Ovary (tissue), 9 donors: ENCODE data around the gene TOR1AIP1. TPM values are rescaled to one million over a fixed set of nuclear protein-coding genes. Genes with fewer than 3 reads are reported as not detected.
"Not testable (repeated sequence)": the region's sequence is repeated elsewhere in the genome, so short reads cannot be mapped to it uniquely, and the experiment has no call there.

ENCODE experiments used
- DNase-seq, 5 donors: peaks; one replicate each; pipeline ENCODE4 v3.0.0-alpha.2; 2019 to 2020
- H3K27ac ChIP-seq, 2 donors: fragments of 200-600 bp; one replicate each; pipeline versions ENCODE4 v1.5.1 to v1.8.0; 2019 to 2022
- H3K27me3 ChIP-seq: fragments of 200-600 bp; one replicate; pipeline ENCODE4 v1.8.0; 2022
- H3K36me3 ChIP-seq: fragments of 200-600 bp; sonication (generic); one replicate; pipeline ENCODE4 v1.5.1; 2019
- H3K4me1 ChIP-seq: one replicate; pipeline ENCODE4 v1.8.1; 2013; ENCODE audit warnings: mild to moderate bottlenecking, moderate library complexity; ENCODE audit not compliant: insufficient read depth
- H3K4me3 ChIP-seq: fragments of 200-600 bp; sonication (generic); one replicate; pipeline ENCODE4 v1.5.1; 2017
- H3K9me3 ChIP-seq, 2 donors: fragments of 200-600 bp in 1 of 2; sonication (generic) in 1 of 2; one replicate each; pipeline versions ENCODE4 v1.5.1 to v1.8.1; 2013 to 2019; ENCODE audit warnings: mild to moderate bottlenecking in 1 of 2, moderate library complexity in 1 of 2
- CTCF ChIP-seq, 3 donors: fragments of 450-650 bp in 2 of 3; fragments of 200-600 bp in 1 of 3; IDR thresholded peaks; one replicate each; pipeline versions ENCODE4 v1.5.1 to v1.8.0; 2016 to 2022; ENCODE audit warnings: antibody characterized with exemption in 3 of 3, mild to moderate bottlenecking in 1 of 3
- EP300 ChIP-seq: sonication (generic); formaldehyde crosslinking; IDR thresholded peaks from one replicate; pipeline ENCODE4 v1.6.1; 2017; ENCODE audit warnings: antibody characterized with exemption
- POLR2A ChIP-seq: fragments of 450-650 bp; IDR thresholded peaks from one replicate; pipeline ENCODE4 v1.6.1; 2017; ENCODE audit warnings: antibody characterized with exemption, mild to moderate bottlenecking, moderate library complexity
- WGBS, 3 donors: extraction: QIAGEN DNeasy Blood & Tissue Kit in 1 of 3; methylation state at CpG; one replicate each; pipeline versions ENCODE4 v1.1.5 to v1.1.7; 2013 to 2017; 5-methylcytosine and 5-hydroxymethylcytosine counted together
- intact Hi-C, 4 donors: fragments of 100-400 bp; cut with DNase I; formaldehyde crosslinking; loops; one replicate each; pipeline versions ENCODE4 v1.11.0 to v1.15.1; 2022 to 2023
- polyA plus RNA-seq, 2 donors: library from polyadenylated mRNA; stranded (reverse); fragments of 200-250 nt in 1 of 2; fragments of 350-450 nt in 1 of 2; fragmentation: Illumina TruSeq in 1 of 2; extraction: RNeasy Lipid Tissue Mini Kit (QIAGEN cat#74804) in 1 of 2; gene quantifications; one replicate each; pipeline ENCODE4 v1.2.3, GENCODE V29; 2013 to 2014
- total RNA-seq, 7 donors: library from RNA; depleted of rRNA in 2 of 7; stranded (reverse); fragments of >200 nt in 2 of 7; fragmentation: NEBNext Ultra II Directional in 3 of 7; extraction: Animal tissue kit (Norgen Biotek cat#: 25700) in 3 of 7; gene quantifications; one replicate each; pipeline versions ENCODE4 v1.1.0 to v1.2.4, GENCODE V29; 2016 to 2023
- donor health status: DM: no; HTN: no; CAD: no; lungs with moderate emphysema.
- donor health status: DM: no; HTN: no; CAD: no.
- donor health status: Bipolar disorder and iron deficiency.
- donor health status: DM: yes; HTN: yes; CAD: no.
- donor health status: DM: no; HTN: no; CAD: no.
- donor health status: DM: yes; HTN: yes; CAD: no.

TOR1AIP1 gene
- total and polyA plus RNA-seq, 9 donors: 46.2 to 93.5 (median 61.1) TPM

GRCh38 chr1:179955731-179956130 lies 73.6 kb downstream of the TOR1AIP1 start:
- WGBS, 3 donors: 1% methylated on average over 3 of the region's 3 CpGs
- intact Hi-C loops: loop anchor here in 2 of 4 donors (2.0 to 10.0 kb wide), 2 partner anchors 71 to 73 kb away; partner anchors contain the start of gene TOR1AIP1 (in 2 of the 2)

GRCh38 chr1:179958359-179958758 lies 76.3 kb downstream of the TOR1AIP1 start:
- Histone ChIP-seq H3K27ac (no peak overlapping the region), H3K4me1 (no peaks in the 10 kb centered on the region), H3K27me3 (no peaks in the 10 kb centered on the region), H3K36me3 (no peaks in the 10 kb centered on the region), H3K9me3 (no peaks in the 10 kb centered on the region), H3K4me3 (no peak overlapping the region)
- intact Hi-C loops: loop anchor here in 1 of 4 donors (10.0 kb wide), 1 partner anchor 74 kb away; the partner anchor contains the start of gene TOR1AIP1
- no peak for DNase-seq
- WGBS, 3 donors: 68 to 70% (median 68%) methylated on average over 3 of the region's 3 CpGs
- no peak for TF ChIP-seq EP300
- no peak for TF ChIP-seq CTCF (IDR thresholded peaks at IDR 0.05)
- TF ChIP-seq POLR2A: no peak

More at GRCh38 chr1:179955731-179956130, 73.6 kb downstream of the TOR1AIP1 start:
- Histone ChIP-seq H3K36me3 (no peaks in the 10 kb centered on the region), H3K9me3 (no peaks in the 10 kb centered on the region), H3K27me3 (no peaks in the 10 kb centered on the region), H3K4me1 (no peaks in the 10 kb centered on the region), H3K4me3 (peak overlapping the region; percentile 97), H3K27ac (no peak overlapping the region)
- no peak for TF ChIP-seq CTCF (IDR thresholded peaks at IDR 0.05)
- TF ChIP-seq POLR2A: no peak
- TF ChIP-seq EP300: no peak
- no peak for DNase-seq

DNA sequence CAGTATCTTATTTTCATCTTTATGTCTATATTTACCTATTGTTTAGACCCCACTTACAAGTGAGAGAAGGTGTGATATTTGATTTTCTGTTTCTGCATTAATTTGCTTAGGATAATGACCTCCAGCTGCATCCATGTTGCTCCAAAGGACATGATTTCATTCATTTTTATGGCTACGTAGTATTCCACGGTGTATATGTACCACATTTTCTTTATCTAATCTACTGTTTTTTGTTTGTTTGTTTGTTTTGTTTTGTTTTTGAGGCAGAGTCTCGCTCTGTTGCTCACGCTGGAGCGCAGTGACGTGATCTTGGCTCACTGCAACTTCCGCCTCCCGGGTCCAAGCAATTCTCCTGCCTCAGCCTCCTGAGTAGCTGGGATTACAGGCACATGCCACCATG lies 80.1 kb downstream of the TOR1AIP1 start:
- H3K36me3 ChIP-seq, intact Hi-C loops, H3K4me1 ChIP-seq, H3K9me3 ChIP-seq, H3K27ac ChIP-seq, H3K27me3 ChIP-seq, H3K4me3 ChIP-seq, DNase-seq: not testable (repeated sequence)
- 96 to 97% (median 97%) methylated on average over 8 of the region's 8 CpGs for WGBS, 3 donors

- no peaks in the 10 kb centered on the region for H3K36me3 ChIP-seq
- TF ChIP-seq POLR2A: no peak
- H3K4me3 ChIP-seq: no peak overlapping the region
- peaks cover 0 to 3% of the 10 kb centered on the region in 2 donors for H3K9me3 ChIP-seq
- no peaks in the 10 kb centered on the region for H3K27me3 ChIP-seq
- H3K27ac ChIP-seq: no peak overlapping the region
- H3K4me1 ChIP-seq: peaks cover 12% of the 10 kb centered on the region
- DNase-seq: no peak
- intact Hi-C loops: no loop called here
These were observed 84.5 kb downstream of the TOR1AIP1 start for GRCh38 chr1:179966551-179966950.

DNA sequence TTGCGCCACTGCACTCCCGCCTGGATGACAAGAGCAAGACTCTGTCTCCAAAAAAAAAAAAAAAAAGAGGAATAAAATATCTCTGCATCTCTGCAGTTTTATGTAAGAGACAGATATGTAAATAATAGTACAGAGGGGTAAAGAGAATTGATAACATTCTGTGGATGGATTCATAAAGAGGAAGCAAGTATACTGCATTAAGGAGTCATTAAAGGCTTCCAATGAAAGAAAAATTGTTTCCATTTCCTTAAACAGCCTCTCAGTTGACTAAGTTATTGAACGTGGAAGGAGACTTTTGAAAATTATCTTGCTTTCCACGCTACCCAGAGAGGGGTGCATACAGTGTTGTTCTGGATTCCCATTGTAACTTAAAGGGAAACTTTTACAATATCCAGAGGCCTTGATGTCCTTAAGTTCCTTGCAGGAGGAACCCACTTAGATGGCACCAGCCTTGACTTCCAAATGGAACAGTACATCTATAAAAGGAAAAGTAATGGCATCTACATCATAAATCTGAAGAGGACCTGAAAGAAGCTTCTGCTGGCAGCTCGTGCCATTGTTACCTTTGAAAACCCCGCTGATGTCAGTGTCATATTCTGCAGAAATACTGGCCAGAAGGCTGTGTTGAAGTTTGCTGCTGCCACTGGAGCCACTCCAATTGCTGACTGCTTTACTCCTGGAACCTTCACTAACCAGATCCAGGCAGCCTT lies 86.4 kb downstream of the TOR1AIP1 start:
- Histone ChIP-seq H3K4me3 (no peak overlapping the region), H3K36me3 (no peaks in the 10 kb centered on the region), H3K27me3 (no peaks in the 10 kb centered on the region), H3K4me1 (peaks cover 12% of the 10 kb centered on the region), H3K9me3 (peaks cover 0 to 3% of the 10 kb centered on the region in 2 donors), H3K27ac (no peak overlapping the region)
- intact Hi-C loops: no loop called here
- no peak for DNase-seq
- no peak for TF ChIP-seq EP300
- TF ChIP-seq POLR2A: no peak
- TF ChIP-seq CTCF (IDR thresholded peaks at IDR 0.05): no peak
- 95 to 97% (median 97%) methylated on average over 6 of the region's 6 CpGs for WGBS, 3 donors
